GM10266 (cell line): ENCODE results near the gene CES3.
A peak's percentile ranks its signal among the peaks of the same experiment; 100 is the strongest.
"Not testable (repeated sequence)": the region's sequence is repeated elsewhere in the genome, so short reads cannot be mapped to it uniquely, and the experiment has no call there.

ENCODE experiments used
- DNase-seq: peaks from one replicate; pipeline ENCODE4 v3.0.0; 2012; ENCODE audit errors: extremely low spot score
- CTCF ChIP-seq: IDR thresholded peaks from 2 replicates; pipeline ENCODE4 v1.5.1; 2012; ENCODE audit warnings: mild to moderate bottlenecking, low read depth; ENCODE audit not compliant: control insufficient read depth, insufficient read depth; ENCODE audit errors: missing control alignments

CES3 gene

GRCh38 chr16:66952430-66953110 lies 8.5 kb upstream of the CES3 start:
- TF ChIP-seq CTCF: no peak
- DNase-seq: no peak

- TF ChIP-seq CTCF: no peak
- no peak for DNase-seq
These were observed 7.5 kb upstream of the CES3 start for GRCh38 chr16:66953462-66954096.

GRCh38 chr16:66954097-66954659 lies 6.9 kb upstream of the CES3 start:
- peak; percentile 79 for DNase-seq
- TF ChIP-seq CTCF: peak; percentile 88

- DNase-seq: not testable (repeated sequence)
These were observed 5.5 kb upstream of the CES3 start for GRCh38 chr16:66955363-66956153.

GRCh38 chr16:66956154-66956457 lies 5.0 kb upstream of the CES3 start:
- DNase-seq: not testable (repeated sequence)

GRCh38 chr16:66958857-66959703 lies 2.0 kb upstream of the CES3 start:
- DNase-seq: no peak
- TF ChIP-seq CTCF: no peak

- no peak for DNase-seq
- TF ChIP-seq CTCF: no peak
These were observed 1.3 kb upstream of the CES3 start for GRCh38 chr16:66959704-66960161.
